NCI-H82 (cell line): ENCODE data around the gene TUBB4A.
"Not testable (repeated sequence)": the region's sequence is repeated elsewhere in the genome, so short reads cannot be mapped to it uniquely, and the experiment has no call there.

Experiments used
- DNase-seq: peaks from one replicate; lab custom pipeline; 2025; lab: John Stamatoyannopoulos, UW

TUBB4A gene

GRCh38 chr19:6501740-6502648, at the start of gene TUBB4A:
Gene TUBB4A (minus strand): TSS chr19:6502309. CDS start chr19:6502212, 97 bp downstream.
- peak; percentile 32 for DNase-seq

- no peak for DNase-seq
Observed at GRCh38 chr19:6551091-6551490, 49.0 kb upstream of the TUBB4A start.

GRCh38 chr19:6550679-6551078, 48.6 kb upstream of the TUBB4A start:
- not testable (repeated sequence) for DNase-seq

GRCh38 chr19:6543866-6544347, 41.8 kb upstream of the TUBB4A start:
- DNase-seq: no peak

GRCh38 chr19:6540918-6541689, 39.0 kb upstream of the TUBB4A start:
- no peak for DNase-seq

GRCh38 chr19:6539514-6539913, 37.4 kb upstream of the TUBB4A start:
- no peak for DNase-seq

- DNase-seq: no peak
Observed at GRCh38 chr19:6535558-6536137, 33.5 kb upstream of the TUBB4A start.

GRCh38 chr19:6534451-6535093, 32.5 kb upstream of the TUBB4A start:
- DNase-seq: no peak

GRCh38 chr19:6533746-6534418, 31.8 kb upstream of the TUBB4A start:
- no peak for DNase-seq

GRCh38 chr19:6533000-6533328, 30.9 kb upstream of the TUBB4A start:
- no peak for DNase-seq

GRCh38 chr19:6532244-6532999, 30.3 kb upstream of the TUBB4A start:
- no peak for DNase-seq

- DNase-seq: no peak
Observed at GRCh38 chr19:6531956-6532243, 29.8 kb upstream of the TUBB4A start.

- DNase-seq: no peak
Observed at GRCh38 chr19:6531163-6531955, 29.2 kb upstream of the TUBB4A start.

GRCh38 chr19:6530386-6531162, 28.5 kb upstream of the TUBB4A start, which contains the start of gene TNFSF9:
Gene TNFSF9 (plus strand): TSS chr19:6531026. CDS start chr19:6531037, 11 bp downstream.
- peak; percentile 82 for DNase-seq

- DNase-seq: no peak
Observed at GRCh38 chr19:6529937-6530385, 27.9 kb upstream of the TUBB4A start.

- DNase-seq: no peak
Observed at GRCh38 chr19:6529351-6529750, 27.2 kb upstream of the TUBB4A start.

- no peak for DNase-seq
Observed at GRCh38 chr19:6528544-6529121, 26.5 kb upstream of the TUBB4A start.

- no peak for DNase-seq
Observed at GRCh38 chr19:6527893-6528543, 25.9 kb upstream of the TUBB4A start.
